GM13976 (cell line): Measurements from ENCODE around the gene SPATA9.

Source experiments
- DNase-seq: peaks from one replicate; pipeline ENCODE4 v3.0.0; 2012; ENCODE audit warnings: low spot score
- in situ Hi-C: fragments of 300-500 bp; cut with MboI; formaldehyde crosslinking; loops from one replicate; pipeline ENCODE4 v1.12.0; 2022; ENCODE audit warnings: low sequenced_read_pairs, mixed read lengths, inconsistent platforms; ENCODE audit not compliant: unreplicated experiment
- TF ChIP-seq, protein P1 (sequence below): IDR thresholded peaks from 2 replicates; pipeline ENCODE4 v1.5.1; 2012; ENCODE audit warnings: borderline replicate concordance, mild to moderate bottlenecking; ENCODE audit not compliant: insufficient read depth; ENCODE audit errors: extremely low read depth, missing control alignments, control extremely low read depth

Gene SPATA9

DNA sequence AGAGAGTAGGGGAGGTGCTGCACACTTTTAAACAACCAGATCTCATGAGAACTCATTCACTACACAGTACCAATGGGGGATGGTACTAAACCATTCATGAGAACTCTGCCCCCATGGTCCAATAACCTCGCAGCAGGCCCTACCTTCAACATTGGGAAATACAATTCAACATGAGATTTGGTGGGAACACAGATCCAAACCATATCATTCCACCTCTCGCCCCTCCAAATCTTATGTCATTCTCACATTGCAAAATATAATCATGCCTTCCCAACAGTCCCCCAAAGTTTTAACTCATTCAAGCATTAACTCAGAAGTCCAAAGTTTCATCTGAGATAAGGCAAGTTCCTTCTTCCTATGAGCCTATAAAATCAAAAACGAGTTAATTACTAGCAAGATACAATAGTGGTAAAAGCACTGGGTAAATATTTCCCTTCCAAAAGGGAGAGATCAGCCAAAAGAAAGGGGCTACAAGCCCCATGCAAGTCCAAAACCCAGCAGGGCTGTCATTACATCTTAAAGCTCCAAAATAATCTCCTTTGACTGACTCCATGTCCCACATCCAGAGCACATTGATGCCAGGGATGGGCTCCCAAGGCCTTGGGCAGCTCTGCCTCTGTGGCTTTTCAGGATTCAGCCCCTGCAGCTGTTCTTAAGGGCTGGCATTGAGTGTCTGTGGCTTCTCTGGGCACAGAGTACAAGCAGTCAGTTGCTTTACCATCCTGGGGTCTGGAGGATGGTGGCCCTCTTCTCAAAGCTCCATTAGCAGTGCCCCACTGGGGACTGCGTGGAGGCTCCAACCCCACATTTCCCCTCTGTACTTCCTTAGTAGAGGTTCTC is 54.6 kb downstream of the SPATA9 start:
- in situ Hi-C loops: no loop called here
- DNase-seq: no peak
- TF ChIP-seq, protein P1, sequence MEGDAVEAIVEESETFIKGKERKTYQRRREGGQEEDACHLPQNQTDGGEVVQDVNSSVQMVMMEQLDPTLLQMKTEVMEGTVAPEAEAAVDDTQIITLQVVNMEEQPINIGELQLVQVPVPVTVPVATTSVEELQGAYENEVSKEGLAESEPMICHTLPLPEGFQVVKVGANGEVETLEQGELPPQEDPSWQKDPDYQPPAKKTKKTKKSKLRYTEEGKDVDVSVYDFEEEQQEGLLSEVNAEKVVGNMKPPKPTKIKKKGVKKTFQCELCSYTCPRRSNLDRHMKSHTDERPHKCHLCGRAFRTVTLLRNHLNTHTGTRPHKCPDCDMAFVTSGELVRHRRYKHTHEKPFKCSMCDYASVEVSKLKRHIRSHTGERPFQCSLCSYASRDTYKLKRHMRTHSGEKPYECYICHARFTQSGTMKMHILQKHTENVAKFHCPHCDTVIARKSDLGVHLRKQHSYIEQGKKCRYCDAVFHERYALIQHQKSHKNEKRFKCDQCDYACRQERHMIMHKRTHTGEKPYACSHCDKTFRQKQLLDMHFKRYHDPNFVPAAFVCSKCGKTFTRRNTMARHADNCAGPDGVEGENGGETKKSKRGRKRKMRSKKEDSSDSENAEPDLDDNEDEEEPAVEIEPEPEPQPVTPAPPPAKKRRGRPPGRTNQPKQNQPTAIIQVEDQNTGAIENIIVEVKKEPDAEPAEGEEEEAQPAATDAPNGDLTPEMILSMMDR: no peak

DNA sequence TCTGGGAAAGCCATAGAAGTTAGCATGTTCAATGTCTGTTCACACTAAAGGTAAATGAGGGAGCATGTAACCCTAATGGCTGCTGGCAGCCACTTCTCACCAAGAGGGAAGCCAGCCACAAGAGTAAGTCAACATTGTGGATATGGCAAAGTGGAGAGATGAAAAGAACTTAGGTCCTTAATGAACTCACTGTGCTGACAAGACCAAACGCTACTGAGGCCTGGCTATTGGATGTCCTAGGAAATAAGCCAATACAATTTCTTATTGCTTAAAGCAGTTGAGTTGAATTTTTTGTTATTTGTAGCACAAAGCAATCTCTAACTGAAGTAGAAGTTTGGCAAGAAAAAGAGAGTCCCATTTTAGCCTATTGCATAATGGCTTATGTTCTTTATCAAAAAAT is 56.1 kb downstream of the SPATA9 start:
- DNase-seq: no peak
- TF ChIP-seq, protein P1: no peak
- in situ Hi-C loops: no loop called here

DNA sequence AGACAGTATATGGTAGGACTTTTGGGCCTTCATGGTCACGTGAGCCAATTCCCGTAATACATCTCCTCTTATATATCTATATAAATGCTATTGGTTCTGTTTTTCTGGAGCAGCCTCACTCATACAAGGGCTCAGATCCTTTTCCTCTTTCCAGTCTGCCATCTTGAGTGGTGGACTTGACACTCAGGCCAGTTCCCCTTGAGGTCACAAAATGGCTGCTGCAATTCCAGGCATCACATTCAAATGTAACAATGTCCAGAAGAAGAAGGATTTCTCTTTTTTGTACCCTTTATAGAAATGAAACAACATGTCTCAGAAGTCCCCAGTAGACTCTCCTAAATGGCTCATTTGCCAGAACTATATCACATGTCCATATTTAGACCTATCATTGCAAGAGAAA is 58.4 kb downstream of the SPATA9 start:
- in situ Hi-C loops: no loop called here
- no peak for DNase-seq
- TF ChIP-seq, protein P1: no peak

DNA sequence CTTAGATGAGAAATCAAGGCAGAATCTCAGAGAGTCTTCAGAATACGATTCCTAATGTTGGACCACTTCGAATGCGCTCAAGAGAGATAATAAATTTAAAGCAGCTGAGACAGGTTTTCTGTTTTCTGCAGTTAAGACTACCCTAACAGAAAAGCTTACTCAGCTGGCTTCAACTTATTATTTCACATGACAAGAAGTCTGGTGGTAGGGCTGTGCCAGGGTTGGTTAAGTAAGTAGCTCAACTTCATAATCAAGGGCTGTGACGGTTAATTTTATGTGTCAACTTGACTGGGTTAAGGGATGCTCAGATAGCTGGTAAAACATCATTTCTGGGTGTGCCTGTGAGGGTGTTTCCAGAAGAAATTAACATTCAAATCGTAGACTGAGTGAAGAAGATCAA is 59.1 kb downstream of the SPATA9 start:
- DNase-seq: no peak
- in situ Hi-C loops: no loop called here
- TF ChIP-seq, protein P1: no peak

DNA sequence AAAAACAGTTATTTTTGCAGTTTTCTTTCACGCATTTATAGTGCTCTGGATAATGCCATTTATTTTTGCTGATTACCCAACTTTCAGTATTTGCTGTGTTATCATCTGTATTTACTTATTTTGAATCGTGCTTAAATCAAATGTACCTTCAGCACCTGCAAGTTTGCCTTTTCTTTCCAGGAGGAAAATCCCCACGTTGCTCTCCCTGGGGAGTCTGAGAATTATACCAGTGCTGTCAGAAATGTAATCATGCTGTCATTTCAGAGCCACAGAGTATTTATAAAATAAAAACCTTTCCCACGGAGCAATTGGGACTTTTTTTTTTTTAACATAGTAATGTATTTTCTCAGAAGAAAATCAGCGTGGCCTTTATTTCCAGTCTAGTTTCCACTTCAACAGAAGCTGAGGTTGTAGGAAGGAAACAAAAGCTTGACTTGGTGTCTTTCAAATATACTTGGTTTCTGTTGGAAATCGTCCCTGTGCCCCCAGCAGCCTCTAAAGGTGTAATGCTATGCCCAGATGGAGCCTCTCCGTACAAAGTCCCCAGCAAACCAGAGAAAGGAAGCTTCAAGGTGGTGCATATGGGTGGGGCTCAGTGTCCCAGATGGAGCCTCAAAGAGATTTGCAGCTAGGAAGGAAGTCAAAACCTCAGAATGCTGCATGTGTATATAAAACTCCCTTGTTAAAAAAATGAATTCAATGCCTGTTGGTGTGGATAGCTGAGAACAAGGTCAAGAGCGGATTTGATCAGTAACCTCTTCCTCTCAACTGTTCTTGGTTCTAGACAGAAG is 60.8 kb downstream of the SPATA9 start:
- in situ Hi-C loops: no loop called here
- DNase-seq: no peak
- TF ChIP-seq, protein P1: no peak

DNA sequence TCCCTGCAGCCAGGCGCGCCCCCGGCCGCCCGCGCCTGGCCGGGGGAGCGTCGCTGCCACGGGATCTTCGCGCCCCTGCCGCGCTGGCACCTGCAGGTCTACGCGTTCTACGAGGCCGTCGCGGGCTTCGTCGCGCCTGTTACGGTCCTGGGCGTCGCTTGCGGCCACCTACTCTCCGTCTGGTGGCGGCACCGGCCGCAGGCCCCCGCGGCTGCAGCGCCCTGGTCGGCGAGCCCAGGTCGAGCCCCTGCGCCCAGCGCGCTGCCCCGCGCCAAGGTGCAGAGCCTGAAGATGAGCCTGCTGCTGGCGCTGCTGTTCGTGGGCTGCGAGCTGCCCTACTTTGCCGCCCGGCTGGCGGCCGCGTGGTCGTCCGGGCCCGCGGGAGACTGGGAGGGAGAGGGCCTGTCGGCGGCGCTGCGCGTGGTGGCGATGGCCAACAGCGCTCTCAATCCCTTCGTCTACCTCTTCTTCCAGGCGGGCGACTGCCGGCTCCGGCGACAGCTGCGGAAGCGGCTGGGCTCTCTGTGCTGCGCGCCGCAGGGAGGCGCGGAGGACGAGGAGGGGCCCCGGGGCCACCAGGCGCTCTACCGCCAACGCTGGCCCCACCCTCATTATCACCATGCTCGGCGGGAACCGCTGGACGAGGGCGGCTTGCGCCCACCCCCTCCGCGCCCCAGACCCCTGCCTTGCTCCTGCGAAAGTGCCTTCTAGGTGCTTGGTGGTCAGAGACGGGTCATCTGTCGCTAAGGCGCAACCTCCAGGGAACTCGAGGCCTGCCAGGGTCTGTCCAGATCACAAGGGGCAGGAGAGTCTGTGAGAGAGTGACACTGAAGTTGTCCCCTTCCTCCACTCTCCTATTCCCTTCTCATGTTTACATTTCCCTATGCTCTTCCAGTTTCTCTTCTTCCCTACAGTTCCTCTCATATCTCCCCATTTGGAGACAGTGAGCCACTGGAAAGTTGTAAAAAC is 61.6 kb downstream of the SPATA9 start:
- DNase-seq: peak; percentile 76
- TF ChIP-seq, protein P1: peak; percentile 1
- in situ Hi-C loops: no loop called here
